GM23248 (cell line): Measurements from ENCODE around the gene GSDME. TPM values are rescaled to one million over a fixed set of nuclear protein-coding genes. Genes with fewer than 3 reads are reported as not detected.

ENCODE experiments used
- DNase-seq: peaks from one replicate; pipeline ENCODE4 v3.0.0-alpha.2; 2015
- H2AFZ ChIP-seq: fragments of 200-600 bp; sonication (generic); 2 replicates; pipeline ENCODE4 v1.6.1; 2016; ENCODE audit warnings: antibody characterized with exemption
- H3F3A ChIP-seq: fragments of 200-600 bp; sonication (generic); 2 replicates; pipeline ENCODE4 v1.6.1; 2016; ENCODE audit warnings: mild to moderate bottlenecking, antibody characterized with exemption, mixed run types; ENCODE audit not compliant: insufficient read depth
- H3K27ac ChIP-seq: fragments of 200-600 bp; sonication (generic); 2 replicates; pipeline ENCODE4 v1.5.1; 2016; ENCODE audit warnings: mild to moderate bottlenecking
- H3K27me3 ChIP-seq: fragments of 200-600 bp; sonication (generic); replicated peaks from 2 replicates; pipeline ENCODE4 v1.6.1; 2016; ENCODE audit warnings: mild to moderate bottlenecking; ENCODE audit not compliant: insufficient read depth
- H3K36me3 ChIP-seq: fragments of 200-600 bp; sonication (generic); 2 replicates; pipeline ENCODE4 v1.6.1; 2016; ENCODE audit warnings: low read depth, mild to moderate bottlenecking
- H3K4me1 ChIP-seq: fragments of 200-600 bp; sonication (generic); 2 replicates; pipeline ENCODE4 v1.6.1; 2016; ENCODE audit warnings: mild to moderate bottlenecking; ENCODE audit not compliant: insufficient read depth
- H3K4me2 ChIP-seq: fragments of 200-600 bp; sonication (generic); one replicate; pipeline ENCODE4 v1.6.1; 2016; ENCODE audit warnings: mild to moderate bottlenecking; ENCODE audit not compliant: unreplicated experiment
- H3K4me3 ChIP-seq: fragments of 200-600 bp; sonication (generic); 2 replicates; pipeline ENCODE4 v1.5.1; 2016; ENCODE audit warnings: mild to moderate bottlenecking
- H3K79me2 ChIP-seq: fragments of 200-600 bp; sonication (generic); 2 replicates; pipeline ENCODE4 v1.6.1; 2016; ENCODE audit warnings: mild to moderate bottlenecking; ENCODE audit not compliant: insufficient read depth
- H3K9ac ChIP-seq: fragments of 200-600 bp; sonication (generic); 2 replicates; pipeline ENCODE4 v1.6.1; 2016; ENCODE audit warnings: mild to moderate bottlenecking
- H3K9me2 ChIP-seq: fragments of 200-600 bp; sonication (generic); 2 replicates; pipeline ENCODE4 v1.6.1; 2016; ENCODE audit warnings: mixed run types, mild to moderate bottlenecking, moderate library complexity; ENCODE audit not compliant: insufficient read depth
- H3K9me3 ChIP-seq: fragments of 200-600 bp; sonication (generic); one replicate; pipeline ENCODE4 v1.6.1; 2017; ENCODE audit warnings: low read depth
- H4K20me1 ChIP-seq: fragments of 200-600 bp; sonication (generic); 2 replicates; pipeline ENCODE4 v1.6.0; 2016; ENCODE audit not compliant: insufficient read depth
- EZH2 ChIP-seq: fragments of 200-600 bp; sonication (generic); IDR thresholded peaks from 2 replicates; pipeline ENCODE4 v1.6.1; 2018; ENCODE audit warnings: antibody characterized with exemption, mild to moderate bottlenecking; ENCODE audit not compliant: insufficient read depth, poor library complexity, severe bottlenecking
- EZH2phosphoT487 ChIP-seq: fragments of 200-600 bp; sonication (generic); IDR thresholded peaks from 2 replicates; pipeline ENCODE4 v1.6.1; 2018; ENCODE audit warnings: antibody characterized with exemption, moderate library complexity, mild to moderate bottlenecking, low read depth; ENCODE audit not compliant: insufficient read depth
- WGBS, 2 experiments: methylation state at CpG; one replicate each; pipeline ENCODE4 v1.1.6; 2015 to 2017; ENCODE audit warnings: low lambda C conversion rate in 2 of 2, low coverage in 1 of 2; ENCODE audit errors: missing lambda C conversion rate in 2 of 2; 5-methylcytosine and 5-hydroxymethylcytosine counted together
- in situ Hi-C: fragments of 300-500 bp; cut with MboI; formaldehyde crosslinking; loops from 2 replicates; pipeline ENCODE4 v1.15.0; 2020
- polyA plus RNA-seq: library from polyadenylated mRNA; unstranded; fragments of >200 nt; fragmentation: Nextera tagmentation; extraction: Ambion mirVana; gene quantifications from 2 replicates; pipeline ENCODE4 v1.2.1, GENCODE V29; 2016
- total RNA-seq: library from RNA; depleted of rRNA; stranded (reverse); fragments of >200 nt; shearing (Covaris generic); gene quantifications from 2 replicates; pipeline ENCODE4 v1.2.3, GENCODE V29; 2014

Gene GSDME
- total and polyA plus RNA-seq, 2 experiments from 2014 or later, result 39.4 to 49.4 TPM

DNA sequence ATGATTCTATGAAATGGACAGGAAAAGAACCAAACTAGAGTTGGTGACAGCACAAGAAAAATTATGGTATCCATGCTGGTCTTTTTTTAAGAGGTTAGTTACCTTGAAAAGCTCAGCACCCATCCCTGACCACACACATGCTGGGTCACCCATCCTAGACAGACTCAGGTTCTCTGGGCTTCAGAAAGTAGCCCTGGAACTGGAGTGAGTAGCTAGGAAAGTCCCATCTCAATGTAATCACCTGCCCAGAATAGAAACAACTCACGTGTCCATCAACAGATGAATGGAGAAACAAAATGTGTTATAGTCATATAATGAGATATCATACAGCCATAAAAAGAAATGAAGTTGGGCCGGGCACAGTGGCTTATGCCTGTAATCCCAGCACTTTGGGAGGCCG, 37.0 kb downstream of the GSDME start:
- H3K79me2 ChIP-seq, result no peaks in the 10 kb centered on the region; the same call in 1 of the 2 replicates
- no peaks in the 10 kb centered on the region for H3K36me3 ChIP-seq
- no peak overlapping the region for H3K4me3 ChIP-seq
- no peaks in the 10 kb centered on the region for H3K9me3 ChIP-seq
- H3K27ac ChIP-seq, result no peak overlapping the region
- no peak overlapping the region for H3K9ac ChIP-seq
- H3K27me3 ChIP-seq, result no peaks in the 10 kb centered on the region
- no peak overlapping the region for H2AFZ ChIP-seq
- no peaks in the 10 kb centered on the region for H4K20me1 ChIP-seq
- H3K4me2 ChIP-seq, result no peak overlapping the region
- WGBS, 2 experiments, result 93 to 99% methylated on average over 3 of the region's 3 CpGs
- no peak for DNase-seq
- no peaks in the 10 kb centered on the region for H3K9me2 ChIP-seq
- no peaks in the 10 kb centered on the region for H3F3A ChIP-seq
- TF ChIP-seq EZH2 (no peak), EZH2phosphoT487 (no peak)
- peaks cover 4% of the 10 kb centered on the region; the same call in 1 of the 2 replicates for H3K4me1 ChIP-seq
- in situ Hi-C loops, result no loop called here

- H3K79me2 ChIP-seq, result no peaks in the 10 kb centered on the region; the same call in 1 of the 2 replicates
- TF ChIP-seq EZH2, result no peak
- no peak for TF ChIP-seq EZH2phosphoT487
- 94 to 95% methylated on average over 13 of the region's 13 CpGs for WGBS, 2 experiments
- peaks cover 4% of the 10 kb centered on the region; the same call in 1 of the 2 replicates for H3K4me1 ChIP-seq
- no peaks in the 10 kb centered on the region for H3F3A ChIP-seq
- no peaks in the 10 kb centered on the region for H3K36me3 ChIP-seq
- no peaks in the 10 kb centered on the region for H3K9me3 ChIP-seq
- in situ Hi-C loops, result no loop called here
- no peak overlapping the region for H3K4me3 ChIP-seq
- no peaks in the 10 kb centered on the region for H3K9me2 ChIP-seq
- no peaks in the 10 kb centered on the region for H3K27me3 ChIP-seq
- no peak overlapping the region for H3K27ac ChIP-seq
- H3K9ac ChIP-seq, result no peak overlapping the region
- no peak overlapping the region for H2AFZ ChIP-seq
- DNase-seq, result no peak
- no peak overlapping the region for H3K4me2 ChIP-seq
- no peaks in the 10 kb centered on the region for H4K20me1 ChIP-seq
These were observed 38.2 kb downstream of the GSDME start for GRCh38 chr7:24718977-24719491.

DNA sequence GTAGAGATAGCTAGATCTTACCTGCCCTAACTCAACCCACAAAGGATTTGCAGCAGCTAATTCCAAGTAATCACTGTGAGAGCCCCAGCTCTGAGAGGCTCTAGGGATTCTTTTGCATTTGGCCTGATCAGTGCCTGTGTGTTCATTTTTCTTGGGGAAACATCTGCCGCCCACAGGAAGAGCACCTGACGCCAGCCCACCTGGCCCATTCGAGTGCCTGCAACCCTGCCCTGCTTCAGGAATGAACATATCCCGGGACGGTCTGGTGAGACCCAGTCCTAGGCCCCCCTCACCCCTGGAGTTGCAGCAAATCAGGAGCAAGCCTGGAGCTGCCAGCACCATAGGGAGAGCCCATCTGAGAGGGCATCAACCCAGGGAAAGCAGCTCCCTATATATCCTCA, 38.8 kb downstream of the GSDME start:
- Histone ChIP-seq H3K4me1 (peaks cover 4% of the 10 kb centered on the region; the same call in 1 of the 2 replicates), H3K4me2 (no peak overlapping the region), H2AFZ (no peak overlapping the region), H3K9me2 (no peaks in the 10 kb centered on the region), H3K4me3 (no peak overlapping the region), H3K9ac (no peak overlapping the region), H3K36me3 (no peaks in the 10 kb centered on the region), H3K9me3 (no peaks in the 10 kb centered on the region), H3K27ac (no peak overlapping the region), H4K20me1 (no peaks in the 10 kb centered on the region), H3F3A (no peaks in the 10 kb centered on the region), H3K79me2 (no peaks in the 10 kb centered on the region), H3K27me3 (no peaks in the 10 kb centered on the region)
- in situ Hi-C loops, result no loop called here
- DNase-seq, result no peak
- TF ChIP-seq EZH2phosphoT487 (no peak), EZH2 (no peak)
- 98 to 99% methylated on average over 5 of the region's 5 CpGs for WGBS, 2 experiments

DNA sequence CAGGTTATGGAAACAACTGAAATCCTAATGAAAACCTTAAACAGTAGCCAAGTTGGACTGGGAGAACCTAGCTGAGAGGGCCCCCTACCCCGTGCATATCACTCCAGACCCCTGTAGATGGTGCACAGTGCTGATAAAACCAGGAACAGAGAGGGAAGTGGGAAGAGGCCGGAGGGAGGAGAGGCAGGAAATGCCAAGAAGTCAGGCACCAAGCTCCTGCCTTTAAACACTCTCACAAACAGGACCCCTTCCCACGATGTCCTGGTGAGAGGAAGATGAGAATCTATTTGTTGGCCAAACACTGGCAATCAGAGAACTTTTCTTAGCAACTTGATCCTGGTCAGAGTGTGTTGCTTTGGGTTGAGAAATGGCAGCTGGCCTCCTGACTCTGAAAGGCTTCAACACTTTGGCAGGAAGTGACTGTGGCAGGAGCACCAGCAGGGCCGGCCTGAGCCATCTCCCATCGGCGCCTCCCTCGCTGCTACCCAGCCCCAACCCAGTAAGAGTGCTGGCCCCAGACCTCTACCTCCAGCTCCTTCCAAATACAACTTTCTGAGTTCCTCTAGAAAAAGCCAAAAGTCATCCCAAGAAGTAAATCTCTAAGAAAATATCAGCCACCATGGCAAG, 39.5 kb downstream of the GSDME start:
- WGBS, 2 experiments, result 74 to 75% methylated on average over 7 of the region's 7 CpGs
- H3K27me3 ChIP-seq, result no peaks in the 10 kb centered on the region
- in situ Hi-C loops, result no loop called here
- DNase-seq, result no peak
- no peak overlapping the region for H3K27ac ChIP-seq
- no peak overlapping the region for H3K4me3 ChIP-seq
- TF ChIP-seq EZH2 (no peak), EZH2phosphoT487 (no peak)
- H3K36me3 ChIP-seq, result no peaks in the 10 kb centered on the region
- H3K9me2 ChIP-seq, result no peaks in the 10 kb centered on the region
- H3F3A ChIP-seq, result no peaks in the 10 kb centered on the region
- H3K9ac ChIP-seq, result no peak overlapping the region
- H3K4me1 ChIP-seq, result peaks cover 4% of the 10 kb centered on the region; the same call in 1 of the 2 replicates
- H2AFZ ChIP-seq, result no peak overlapping the region
- H4K20me1 ChIP-seq, result no peaks in the 10 kb centered on the region
- H3K9me3 ChIP-seq, result no peaks in the 10 kb centered on the region
- no peak overlapping the region for H3K4me2 ChIP-seq
- no peaks in the 10 kb centered on the region for H3K79me2 ChIP-seq
